ENCODE data around the gene CLDN22.
A peak's percentile ranks its signal among the peaks of the same experiment; 100 is the strongest.

The CLDN22 gene

GRCh38 chr4:183335369-183335940 lies 15.4 kb upstream of the CLDN22 start:
- Histone ChIP-seq H3K36me3 (ENCODE audit: control insufficient read depth in 2 of 2, insufficient read depth in 1 of 2, low read length in 2 of 2) (no peaks in the 10 kb centered on the region), H3K4me1 (ENCODE audit: control insufficient read depth, insufficient read depth, low read length) (no peaks in the 10 kb centered on the region; the same call in 1 of the 2 replicates), H3K4me3 (ENCODE audit: low read depth, low read length) (no peak overlapping the region), H3K27ac (ENCODE audit: extremely low read depth, low read depth, low read length) (no peak overlapping the region), H3K9me3 (ENCODE audit: control insufficient read depth, insufficient read depth, low read depth, low read length) (no peaks in the 10 kb centered on the region)
- ChIA-PET POLR2A (no interaction called here), CTCF (no interaction called here)
- no peak for TF ChIP-seq HIC1 (tag by site-specific recombination; IDR thresholded peaks at IDR 0.05)
- TF ChIP-seq SCRT2 (tag by site-specific recombination; IDR thresholded peaks at IDR 0.05) = no peak
- no peak for TF ChIP-seq ZNF280C (tag by site-specific recombination; IDR thresholded peaks at IDR 0.05)
- TF ChIP-seq ZNF280D (tag by site-specific recombination; IDR thresholded peaks at IDR 0.05) = no peak
- TF ChIP-seq HOXA7 (CRISPR knock-in tag; IDR thresholded peaks at IDR 0.05; ENCODE audit: borderline replicate concordance) = no peak
- TF ChIP-seq ZNF433 (tag by site-specific recombination; IDR thresholded peaks at IDR 0.05; ENCODE audit: low read depth) = no peak
- TF ChIP-seq ZNF654 (tag by site-specific recombination; IDR thresholded peaks at IDR 0.05; ENCODE audit: low read depth) = no peak
- TF ChIP-seq ZNF692 (tag by site-specific recombination; IDR thresholded peaks at IDR 0.05) = no peak
- TF ChIP-seq ZNF747 (tag by site-specific recombination; IDR thresholded peaks at IDR 0.05) = no peak
- TF ChIP-seq ZNF132 (tag by site-specific recombination; IDR thresholded peaks at IDR 0.05; ENCODE audit: borderline replicate concordance) = no peak
- TF ChIP-seq ZNF610 (tag by site-specific recombination; IDR thresholded peaks at IDR 0.05; ENCODE audit: borderline replicate concordance) = no peak
- TF ChIP-seq ZNF248 (tag by site-specific recombination; IDR thresholded peaks at IDR 0.05) = no peak

GRCh38 chr4:183333983-183334382 lies 13.9 kb upstream of the CLDN22 start:
- Histone ChIP-seq H3K4me3 (ENCODE audit: low read depth, low read length) (no peak overlapping the region), H3K9me3 (ENCODE audit: control insufficient read depth, insufficient read depth, low read depth, low read length) (no peaks in the 10 kb centered on the region), H3K4me1 (ENCODE audit: control insufficient read depth, insufficient read depth, low read length) (no peaks in the 10 kb centered on the region; the same call in 1 of the 2 replicates), H3K27ac (ENCODE audit: extremely low read depth, low read depth, low read length) (no peak overlapping the region), H3K36me3 (ENCODE audit: control insufficient read depth in 2 of 2, insufficient read depth in 1 of 2, low read length in 2 of 2) (no peaks in the 10 kb centered on the region)
- POLR2A ChIA-PET = no interaction called here
- CTCF ChIA-PET = no interaction called here
- TF ChIP-seq ZNF629 (tag by site-specific recombination; IDR thresholded peaks at IDR 0.05) (peak; percentile 66), ZIC2 (tag by site-specific recombination; IDR thresholded peaks at IDR 0.05) (no peak), ZSCAN30 (tag by site-specific recombination; IDR thresholded peaks at IDR 0.05) (no peak), TCF7L2 (IDR thresholded peaks at IDR 0.05; ENCODE audit: borderline replicate concordance, low read depth, low read length) (no peak), ZNF48 (tag by site-specific recombination; IDR thresholded peaks at IDR 0.05) (no peak), ZNF701 (tag by site-specific recombination; IDR thresholded peaks at IDR 0.05) (no peak), ZBTB6 (tag by site-specific recombination; IDR thresholded peaks at IDR 0.05) (no peak), ZNF596 (tag by site-specific recombination; IDR thresholded peaks at IDR 0.05) (no peak), ZNF768 (tag by site-specific recombination; IDR thresholded peaks at IDR 0.05) (no peak), ZNF24 (tag by site-specific recombination; IDR thresholded peaks at IDR 0.05) (no peak), KLF1 (tag by site-specific recombination; IDR thresholded peaks at IDR 0.05) (no peak), ZNF37A (tag by site-specific recombination; IDR thresholded peaks at IDR 0.05) (no peak), ZBTB7A (tag by site-specific recombination; IDR thresholded peaks at IDR 0.05; ENCODE audit: low read depth) (no peak), ZNF10 (tag by site-specific recombination; IDR thresholded peaks at IDR 0.05) (no peak), ZNF335 (tag by site-specific recombination; conservative IDR thresholded peaks at IDR 0.05) (no peak)
